ENCODE data around the gene TEAD1.

Gene TEAD1

DNA sequence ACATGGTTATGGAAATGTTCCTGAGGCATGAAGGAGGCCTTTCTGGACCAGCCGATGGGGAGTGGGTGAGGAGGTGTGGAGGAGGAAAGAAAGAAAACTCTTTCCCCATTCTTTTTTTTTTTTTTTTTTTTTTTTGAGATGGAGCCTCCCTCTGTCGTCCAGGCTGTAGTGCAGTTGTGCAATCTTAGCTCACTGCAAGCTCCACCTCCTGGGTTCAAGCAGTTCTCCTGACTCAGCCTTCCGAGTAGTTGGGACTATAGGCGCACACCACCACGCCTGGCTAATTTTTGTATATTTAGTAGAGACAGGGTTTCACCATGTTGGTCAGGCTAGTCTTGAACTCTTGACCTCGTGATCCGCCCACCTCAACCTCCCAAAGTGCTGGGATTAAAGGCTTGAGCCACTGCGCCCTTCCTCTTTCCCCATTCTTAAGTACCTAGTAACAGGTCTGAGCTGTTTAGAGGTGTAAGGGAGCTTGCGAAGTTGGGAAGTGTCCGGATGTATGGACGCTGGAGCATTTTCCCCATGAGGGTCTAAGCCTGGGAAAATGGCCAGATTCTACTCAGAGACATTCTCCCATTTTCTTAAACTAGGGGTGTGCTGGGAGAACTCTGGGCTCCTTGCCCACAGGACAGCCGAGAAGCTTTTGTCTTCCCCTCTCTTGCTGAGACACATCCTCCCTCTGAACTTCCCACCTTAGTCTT lies 135.8 kb downstream of the TEAD1 start:
- no peaks in the 10 kb centered on the region for H3K4me1 ChIP-seq (ENCODE audit: control insufficient read depth, low read length)

GRCh38 chr11:12810568-12810894 lies 136.3 kb downstream of the TEAD1 start:
- TF ChIP-seq EZH2phosphoT487 (IDR thresholded peaks at IDR 0.05; ENCODE audit: borderline replicate concordance, low read length) (no peak), CTCF (IDR thresholded peaks at IDR 0.05; ENCODE audit: low read depth, low read length, poor library complexity, severe bottlenecking) (no peak)
- Histone ChIP-seq H3K27ac (ENCODE audit: low read depth, low read length) (no peak overlapping the region), H3K27me3 (ENCODE audit: control insufficient read depth, low read length) (no peaks in the 10 kb centered on the region), H3F3A (ENCODE audit: control insufficient read depth, insufficient read depth) (no peaks in the 10 kb centered on the region), H3K9me2 (replicated peaks; ENCODE audit: control insufficient read depth, low read length) (no peaks in the 10 kb centered on the region), H3K9me3 (ENCODE audit: control insufficient read depth, insufficient read depth, low read length) (no peaks in the 10 kb centered on the region), H3K36me3 (ENCODE audit: control insufficient read depth, low read length) (no peaks in the 10 kb centered on the region), H4K20me1 (ENCODE audit: control insufficient read depth, insufficient read depth, low read depth, low read length) (no peaks in the 10 kb centered on the region), H3K4me2 (ENCODE audit: low read length) (no peak overlapping the region), H3K79me2 (ENCODE audit: control insufficient read depth, low read length) (no peaks in the 10 kb centered on the region), H3K4me3 (ENCODE audit: low read length) (no peak overlapping the region), H3K4me1 (ENCODE audit: control insufficient read depth, low read length) (no peaks in the 10 kb centered on the region)

More for the DNA sequence above, 135.8 kb downstream of the TEAD1 start:
- Histone ChIP-seq H3K9me2 (replicated peaks; ENCODE audit: control insufficient read depth, low read length) (no peaks in the 10 kb centered on the region), H3F3A (ENCODE audit: control insufficient read depth, insufficient read depth) (no peaks in the 10 kb centered on the region), H4K20me1 (ENCODE audit: control insufficient read depth, insufficient read depth, low read depth, low read length) (no peaks in the 10 kb centered on the region), H3K4me3 (ENCODE audit: low read length) (no peak overlapping the region), H3K79me2 (ENCODE audit: control insufficient read depth, low read length) (no peaks in the 10 kb centered on the region), H3K36me3 (ENCODE audit: control insufficient read depth, low read length) (no peaks in the 10 kb centered on the region), H3K27me3 (ENCODE audit: control insufficient read depth, low read length) (no peaks in the 10 kb centered on the region), H3K4me2 (ENCODE audit: low read length) (no peak overlapping the region), H3K27ac (ENCODE audit: low read depth, low read length) (no peak overlapping the region), H3K9me3 (ENCODE audit: control insufficient read depth, insufficient read depth, low read length) (no peaks in the 10 kb centered on the region)
- TF ChIP-seq EZH2phosphoT487 (IDR thresholded peaks at IDR 0.05; ENCODE audit: borderline replicate concordance, low read length): no peak

GRCh38 chr11:12811861-12812260 lies 137.6 kb downstream of the TEAD1 start:
- Histone ChIP-seq H3K27me3 (ENCODE audit: control insufficient read depth, low read length) (no peaks in the 10 kb centered on the region), H3K4me2 (ENCODE audit: low read length) (no peak overlapping the region), H3F3A (ENCODE audit: control insufficient read depth, insufficient read depth) (no peaks in the 10 kb centered on the region), H3K9me2 (replicated peaks; ENCODE audit: control insufficient read depth, low read length) (no peaks in the 10 kb centered on the region), H3K4me3 (ENCODE audit: low read length) (no peak overlapping the region), H3K9me3 (ENCODE audit: control insufficient read depth, insufficient read depth, low read length) (no peaks in the 10 kb centered on the region), H3K36me3 (ENCODE audit: control insufficient read depth, low read length) (no peaks in the 10 kb centered on the region), H3K79me2 (ENCODE audit: control insufficient read depth, low read length) (no peaks in the 10 kb centered on the region), H3K27ac (ENCODE audit: low read depth, low read length) (no peak overlapping the region), H4K20me1 (ENCODE audit: control insufficient read depth, insufficient read depth, low read depth, low read length) (no peaks in the 10 kb centered on the region), H3K4me1 (ENCODE audit: control insufficient read depth, low read length) (no peaks in the 10 kb centered on the region)
- TF ChIP-seq CTCF (IDR thresholded peaks at IDR 0.05; ENCODE audit: low read depth, low read length, poor library complexity, severe bottlenecking): no peak
- no peak for TF ChIP-seq EZH2phosphoT487 (IDR thresholded peaks at IDR 0.05; ENCODE audit: borderline replicate concordance, low read length)

DNA sequence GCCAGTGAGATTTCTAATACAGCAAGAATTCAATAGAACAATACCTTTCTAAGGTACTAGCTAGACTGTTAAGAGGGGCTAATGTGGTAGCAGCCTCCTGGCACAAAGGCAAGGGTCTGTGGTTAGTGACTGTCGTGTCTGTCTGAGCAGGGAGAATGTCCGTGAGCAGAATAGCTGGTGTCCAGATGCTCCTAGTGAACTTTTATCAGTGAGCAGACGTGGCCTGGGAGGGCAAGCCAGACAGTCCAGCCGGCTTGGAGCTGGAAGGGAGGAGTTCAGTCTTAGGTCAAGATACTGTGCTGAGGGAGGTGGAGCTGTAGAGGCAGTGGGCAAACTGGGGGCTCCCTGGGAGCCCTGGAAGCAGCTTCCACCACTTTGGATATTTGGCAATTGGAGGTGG lies 138.6 kb downstream of the TEAD1 start:
- no peak overlapping the region for H3K27ac ChIP-seq (ENCODE audit: low read depth, low read length)
- TF ChIP-seq EZH2phosphoT487 (IDR thresholded peaks at IDR 0.05; ENCODE audit: borderline replicate concordance, low read length) (no peak), CTCF (IDR thresholded peaks at IDR 0.05; ENCODE audit: low read depth, low read length, poor library complexity, severe bottlenecking) (no peak)
- no peak overlapping the region for H3K4me3 ChIP-seq (ENCODE audit: low read length)
- H3F3A ChIP-seq (ENCODE audit: control insufficient read depth, insufficient read depth): no peaks in the 10 kb centered on the region
- H3K27me3 ChIP-seq (ENCODE audit: control insufficient read depth, low read length): no peaks in the 10 kb centered on the region
- no peaks in the 10 kb centered on the region for H3K9me2 ChIP-seq (replicated peaks; ENCODE audit: control insufficient read depth, low read length)
- H3K79me2 ChIP-seq (ENCODE audit: control insufficient read depth, low read length): no peaks in the 10 kb centered on the region
- H3K4me2 ChIP-seq (ENCODE audit: low read length): no peak overlapping the region
- no peaks in the 10 kb centered on the region for H4K20me1 ChIP-seq (ENCODE audit: control insufficient read depth, insufficient read depth, low read depth, low read length)
- no peaks in the 10 kb centered on the region for H3K9me3 ChIP-seq (ENCODE audit: control insufficient read depth, insufficient read depth, low read length)
- H3K36me3 ChIP-seq (ENCODE audit: control insufficient read depth, low read length): no peaks in the 10 kb centered on the region
- no peaks in the 10 kb centered on the region for H3K4me1 ChIP-seq (ENCODE audit: control insufficient read depth, low read length)
